Upper lobe of left lung (tissue), 6 donors: ENCODE measurements around the gene SLFN14. TPM values are rescaled to one million over a fixed set of nuclear protein-coding genes. Genes with fewer than 3 reads are reported as not detected.
A peak's percentile ranks its signal among the peaks of the same experiment; 100 is the strongest.

Source experiments
- ATAC-seq, 2 donors: fragments of 200-7000 bp; cut with Tn5 transposase; one replicate each; pipeline ENCODE4 v1.9.1; 2022; ENCODE audit warnings: mild to moderate bottlenecking in 2 of 2, moderate library complexity in 2 of 2; ENCODE audit not compliant: low FRiP score in 2 of 2
- DNase-seq, 2 donors: peaks; one replicate each; pipeline ENCODE4 v3.0.0-alpha.2; 2019 to 2020
- H3K27ac ChIP-seq, 4 donors: fragments of 200-600 bp; sonication (generic); one replicate each; pipeline ENCODE4 v1.5.1; 2016 to 2019
- H3K27me3 ChIP-seq, 4 donors: fragments of 200-600 bp; sonication (generic); one replicate each; pipeline ENCODE4 v1.5.1; 2017 to 2019
- H3K36me3 ChIP-seq, 4 donors: fragments of 200-600 bp; sonication (generic); one replicate each; pipeline ENCODE4 v1.5.1; 2016 to 2019
- H3K4me1 ChIP-seq, 4 donors: fragments of 200-600 bp; sonication (generic); one replicate each; pipeline ENCODE4 v1.5.1; 2018 to 2019
- H3K4me3 ChIP-seq, 4 donors: fragments of 200-600 bp; sonication (generic); one replicate each; pipeline ENCODE4 v1.5.1; 2017 to 2019; ENCODE audit warnings: mild to moderate bottlenecking in 2 of 4, moderate library complexity in 1 of 4
- H3K9me3 ChIP-seq, 4 donors: fragments of 200-600 bp; sonication (generic); one replicate each; pipeline ENCODE4 v1.5.1; 2018 to 2019
- EP300 ChIP-seq, 4 donors: sonication (generic); formaldehyde crosslinking; IDR thresholded peaks; one replicate each; pipeline ENCODE4 v1.5.1; 2017; ENCODE audit warnings: antibody characterized with exemption in 4 of 4, control low read depth in 2 of 4
- POLR2A ChIP-seq, 4 donors: fragments of 450-650 bp; IDR thresholded peaks; one replicate each; pipeline ENCODE4 v1.5.1; 2016 to 2017; ENCODE audit warnings: antibody characterized with exemption in 4 of 4, mild to moderate bottlenecking in 2 of 4
- POLR2AphosphoS5 ChIP-seq, 2 donors: sonication (generic); formaldehyde crosslinking; IDR thresholded peaks; one replicate each; pipeline ENCODE4 v1.5.1; 2017; ENCODE audit warnings: antibody characterized with exemption in 2 of 2
- WGBS, 2 donors: methylation state at CpG; one replicate each; pipeline ENCODE4 v1.1.5; 2017 to 2018; 5-methylcytosine and 5-hydroxymethylcytosine counted together
- total RNA-seq, 6 donors: library from RNA; depleted of rRNA in 4 of 6; stranded (reverse); fragments of >200 nt in 4 of 6; gene quantifications; one replicate each; pipeline versions ENCODE4 v1.1.0 to v1.2.1, GENCODE V29; 2016 to 2021
- TF ChIP-seq, protein P1 (sequence below), 6 experiments: fragments of 450-650 bp in 4 of 6; fragments of 200-600 bp in 2 of 6; sonication (generic) in 2 of 6; IDR thresholded peaks; one replicate each; pipeline ENCODE4 v1.5.1; 2016 to 2019; ENCODE audit warnings: antibody characterized with exemption in 6 of 6
- donor health status: DM: no; HTN: no; CAD: no; lungs with moderate emphysema.
- donor health status: DM: no; HTN: yes; CAD: no; lungs with severe emphysema.

Gene SLFN14
- total RNA-seq, 6 donors from 2014 or later, result 0.09 to 1.8 (median 0.30) TPM; not detected in 1

DNA sequence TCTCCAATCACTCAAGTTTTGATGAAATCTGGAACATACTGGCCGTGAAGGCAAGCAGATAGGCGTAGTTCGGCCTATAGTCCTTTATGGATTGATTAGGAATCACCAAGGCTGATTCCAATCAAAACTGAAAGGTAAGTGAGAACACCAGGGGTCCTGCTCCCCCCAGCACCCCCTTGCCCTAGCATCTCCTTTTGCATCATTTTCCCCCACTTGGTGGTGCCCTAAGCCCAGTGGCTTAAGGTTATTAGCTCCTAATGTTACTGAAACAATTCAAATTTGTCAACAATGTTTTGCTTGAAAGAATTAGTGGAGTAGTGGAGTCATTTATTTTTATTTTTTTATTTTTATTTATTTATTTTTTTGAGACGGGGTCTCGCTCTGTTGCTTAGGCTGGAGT is 4.9 kb downstream of the SLFN14 start:
- H3K9me3 ChIP-seq, result no peaks in the 10 kb centered on the region
- peaks cover 0 to 8% (median 0%) of the 10 kb centered on the region in 4 donors for H3K4me1 ChIP-seq
- no peaks in the 10 kb centered on the region for H3K36me3 ChIP-seq
- no peak overlapping the region for H3K27ac ChIP-seq
- ATAC-seq (no peak), DNase-seq (no peak)
- 86 to 89% methylated on average over 5 of the region's 5 CpGs for WGBS, 2 donors
- H3K4me3 ChIP-seq, result no peak overlapping the region
- TF ChIP-seq, protein P1, sequence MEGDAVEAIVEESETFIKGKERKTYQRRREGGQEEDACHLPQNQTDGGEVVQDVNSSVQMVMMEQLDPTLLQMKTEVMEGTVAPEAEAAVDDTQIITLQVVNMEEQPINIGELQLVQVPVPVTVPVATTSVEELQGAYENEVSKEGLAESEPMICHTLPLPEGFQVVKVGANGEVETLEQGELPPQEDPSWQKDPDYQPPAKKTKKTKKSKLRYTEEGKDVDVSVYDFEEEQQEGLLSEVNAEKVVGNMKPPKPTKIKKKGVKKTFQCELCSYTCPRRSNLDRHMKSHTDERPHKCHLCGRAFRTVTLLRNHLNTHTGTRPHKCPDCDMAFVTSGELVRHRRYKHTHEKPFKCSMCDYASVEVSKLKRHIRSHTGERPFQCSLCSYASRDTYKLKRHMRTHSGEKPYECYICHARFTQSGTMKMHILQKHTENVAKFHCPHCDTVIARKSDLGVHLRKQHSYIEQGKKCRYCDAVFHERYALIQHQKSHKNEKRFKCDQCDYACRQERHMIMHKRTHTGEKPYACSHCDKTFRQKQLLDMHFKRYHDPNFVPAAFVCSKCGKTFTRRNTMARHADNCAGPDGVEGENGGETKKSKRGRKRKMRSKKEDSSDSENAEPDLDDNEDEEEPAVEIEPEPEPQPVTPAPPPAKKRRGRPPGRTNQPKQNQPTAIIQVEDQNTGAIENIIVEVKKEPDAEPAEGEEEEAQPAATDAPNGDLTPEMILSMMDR (IDR thresholded peaks at IDR 0.05), result peak in 3 of 6 experiments; percentile 9 to 14 (median 11)
- no peak for TF ChIP-seq EP300 (IDR thresholded peaks at IDR 0.05)
- TF ChIP-seq POLR2AphosphoS5 (IDR thresholded peaks at IDR 0.05), result no peak
- no peaks in the 10 kb centered on the region for H3K27me3 ChIP-seq

DNA sequence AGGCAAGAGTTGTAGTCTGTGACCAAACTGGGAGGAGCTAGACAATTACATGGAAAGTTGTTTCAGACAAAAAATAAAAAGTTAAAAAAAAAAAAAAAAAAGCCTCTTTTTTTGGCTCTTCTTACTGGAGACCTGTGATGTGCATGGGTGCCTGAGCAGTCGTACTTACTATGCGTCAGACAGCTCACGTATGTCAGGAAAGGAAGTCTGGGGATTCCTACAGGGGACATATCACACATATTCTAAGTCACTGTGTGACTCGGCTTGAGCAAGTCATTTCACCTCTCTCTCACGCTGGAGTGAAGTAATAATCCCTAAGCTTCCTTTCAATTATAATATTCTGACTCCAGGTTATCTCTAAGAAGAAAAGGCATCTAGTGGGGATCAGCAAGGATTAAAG is 6.0 kb downstream of the SLFN14 start:
- 69 to 71% methylated on average over 5 of the region's 5 CpGs for WGBS, 2 donors
- TF ChIP-seq EP300 (IDR thresholded peaks at IDR 0.05), result no peak
- TF ChIP-seq, protein P1 (IDR thresholded peaks at IDR 0.05), result no peak
- no peak for TF ChIP-seq POLR2A (IDR thresholded peaks at IDR 0.05)
- no peak for TF ChIP-seq POLR2AphosphoS5 (IDR thresholded peaks at IDR 0.05)

DNA sequence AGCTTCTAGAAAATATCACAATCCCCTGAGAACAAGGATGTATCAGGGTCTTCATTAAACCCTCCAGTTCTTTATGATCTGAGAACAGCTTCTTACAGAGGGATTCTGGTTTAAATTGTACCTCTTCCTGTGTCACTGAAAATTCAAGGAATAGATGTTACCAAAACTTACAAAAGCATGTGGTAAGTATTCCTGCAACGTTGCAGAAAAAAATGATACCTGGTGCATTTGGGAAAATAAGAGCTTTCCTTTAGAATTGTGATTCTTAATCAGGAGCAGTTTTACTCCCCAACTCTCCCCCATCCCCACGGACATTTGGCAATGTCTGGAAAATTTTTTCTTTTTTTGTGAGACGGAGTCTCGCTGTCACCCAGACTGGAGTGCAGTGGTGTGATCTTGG is 7.3 kb downstream of the SLFN14 start:
- Histone ChIP-seq H3K27ac (no peak overlapping the region), H3K4me3 (no peak overlapping the region), H3K36me3 (no peaks in the 10 kb centered on the region), H3K9me3 (no peaks in the 10 kb centered on the region), H3K27me3 (no peaks in the 10 kb centered on the region), H3K4me1 (no peaks in the 10 kb centered on the region)
- TF ChIP-seq EP300 (IDR thresholded peaks at IDR 0.05) (no peak), POLR2AphosphoS5 (IDR thresholded peaks at IDR 0.05) (no peak), POLR2A (IDR thresholded peaks at IDR 0.05) (no peak)
- TF ChIP-seq, protein P1 (IDR thresholded peaks at IDR 0.05), result no peak
- ATAC-seq (no peak), DNase-seq (no peak)
- 76 to 82% methylated on average over 4 of the region's 4 CpGs for WGBS, 2 donors

More for the DNA sequence above, 6.0 kb downstream of the SLFN14 start:
- no peak for ATAC-seq
- DNase-seq, result no peak
- no peaks in the 10 kb centered on the region for H3K36me3 ChIP-seq
- no peak overlapping the region for H3K27ac ChIP-seq
- no peak overlapping the region for H3K4me3 ChIP-seq
- no peaks in the 10 kb centered on the region for H3K27me3 ChIP-seq
- H3K4me1 ChIP-seq, result peaks cover 0 to 8% (median 0%) of the 10 kb centered on the region in 4 donors
- no peaks in the 10 kb centered on the region for H3K9me3 ChIP-seq

DNA sequence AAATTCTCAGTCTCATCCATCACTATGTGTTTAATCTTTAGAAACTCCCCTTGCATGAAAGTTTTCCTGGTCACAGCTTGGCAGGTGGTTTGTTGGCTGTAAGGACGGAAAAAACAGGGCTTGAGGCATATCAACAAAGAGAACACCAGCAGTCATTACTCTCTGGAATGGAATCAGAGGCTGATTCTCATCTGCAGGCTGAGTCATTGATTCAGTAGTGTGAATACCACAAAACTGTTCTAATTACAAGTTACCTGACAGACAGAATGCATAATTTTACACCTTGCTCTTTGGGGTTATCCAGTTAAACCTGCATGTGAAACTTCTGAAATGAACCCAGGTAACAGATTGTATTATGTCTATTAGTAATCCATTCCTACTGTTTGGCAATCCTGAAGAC is 11.6 kb downstream of the SLFN14 start:
- Histone ChIP-seq H3K9me3 (no peaks in the 10 kb centered on the region), H3K27ac (no peak overlapping the region), H3K27me3 (no peaks in the 10 kb centered on the region), H3K4me3 (no peak overlapping the region), H3K4me1 (no peaks in the 10 kb centered on the region), H3K36me3 (no peaks in the 10 kb centered on the region)
- 38 to 54% methylated on average over 1 of the region's 1 CpG for WGBS, 2 donors
- ATAC-seq (no peak), DNase-seq (no peak)
- TF ChIP-seq, protein P1 (IDR thresholded peaks at IDR 0.05), result no peak
- TF ChIP-seq POLR2A (IDR thresholded peaks at IDR 0.05) (no peak), EP300 (IDR thresholded peaks at IDR 0.05) (no peak), POLR2AphosphoS5 (IDR thresholded peaks at IDR 0.05) (no peak)

DNA sequence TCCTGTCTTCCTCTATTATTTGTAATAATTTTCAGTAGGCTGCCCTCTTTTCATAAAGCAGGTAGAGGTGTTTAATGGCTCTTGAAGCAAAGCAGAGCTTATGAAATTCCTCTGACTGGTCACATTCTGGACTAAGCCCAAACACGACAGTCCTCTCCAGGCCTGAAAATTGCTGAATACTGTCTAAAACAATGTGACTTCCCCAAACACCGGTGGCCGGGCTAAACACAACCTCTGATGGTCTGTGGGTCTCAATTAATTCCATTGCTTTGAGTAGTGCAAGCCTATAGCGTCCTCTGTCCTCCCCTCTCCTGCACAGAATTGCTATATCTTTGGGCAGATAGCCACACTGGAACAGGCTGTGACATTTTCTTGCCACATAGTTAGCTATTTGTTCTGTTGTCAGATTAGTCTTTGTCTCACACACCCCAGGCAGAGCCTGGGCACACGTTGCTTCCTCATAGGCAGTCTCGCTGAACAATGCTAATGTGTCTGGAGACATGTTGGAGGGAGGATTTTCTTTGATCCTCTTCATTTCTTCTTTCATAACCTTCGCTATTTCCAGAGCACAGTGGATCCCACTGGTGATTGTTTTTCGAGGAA is 12.3 kb downstream of the SLFN14 start:
- 62 to 66% methylated on average over 8 of the region's 8 CpGs for WGBS, 2 donors
- Histone ChIP-seq H3K4me1 (peaks cover 0 to 6% (median 2%) of the 10 kb centered on the region in 4 donors), H3K9me3 (no peaks in the 10 kb centered on the region), H3K27ac (no peak overlapping the region), H3K4me3 (no peak overlapping the region), H3K27me3 (no peaks in the 10 kb centered on the region), H3K36me3 (no peaks in the 10 kb centered on the region)
- no peak for TF ChIP-seq POLR2AphosphoS5 (IDR thresholded peaks at IDR 0.05)
- TF ChIP-seq, protein P1 (IDR thresholded peaks at IDR 0.05), result no peak
- no peak for TF ChIP-seq POLR2A (IDR thresholded peaks at IDR 0.05)
- TF ChIP-seq EP300 (IDR thresholded peaks at IDR 0.05), result no peak
- ATAC-seq (peak in 1 of 2 donors; percentile 19), DNase-seq (no peak)
